Heart left ventricle (tissue), 16 donors: ENCODE data around the gene IL10RB. TPM values are rescaled to one million over a fixed set of nuclear protein-coding genes. Genes with fewer than 3 reads are reported as not detected.

Experiments
- ATAC-seq, 4 donors: fragments of 200-7000 bp; cut with Tn5 transposase; one replicate each; pipeline ENCODE4 v1.9.1; 2020 to 2022; ENCODE audit warnings: moderate library complexity in 4 of 4, mild to moderate bottlenecking in 3 of 4, moderate number of reproducible peaks in 1 of 4
- DNase-seq, 5 donors: peaks; one replicate each; pipeline ENCODE4 v3.0.0-alpha.2; 2020
- H3K27ac ChIP-seq, 12 donors: fragments of 200-600 bp; sonication (generic) in 4 of 12; one replicate each; pipeline versions ENCODE4 v1.5.0 to v1.8.0; 2016 to 2022; ENCODE audit warnings: mild to moderate bottlenecking in 2 of 12
- H3K27me3 ChIP-seq, 9 donors: fragments of 200-600 bp; sonication (generic) in 2 of 9; one replicate each; pipeline versions ENCODE4 v1.5.1 to v1.8.0; 2016 to 2022; ENCODE audit warnings: mild to moderate bottlenecking in 3 of 9
- H3K36me3 ChIP-seq, 9 donors: fragments of 200-600 bp; sonication (generic) in 2 of 9; one replicate each; pipeline versions ENCODE4 v1.5.0 to v1.8.0; 2018 to 2022; ENCODE audit warnings: mild to moderate bottlenecking in 2 of 9
- H3K4me1 ChIP-seq, 12 donors: fragments of 200-600 bp; sonication (generic) in 4 of 12; one replicate each; pipeline versions ENCODE4 v1.5.0 to v1.8.0; 2016 to 2022; ENCODE audit warnings: mild to moderate bottlenecking in 3 of 12
- H3K4me3 ChIP-seq, 12 donors: fragments of 200-600 bp; sonication (generic) in 4 of 12; one replicate each; pipeline versions ENCODE4 v1.5.0 to v1.8.0; 2017 to 2022; ENCODE audit warnings: mild to moderate bottlenecking in 9 of 12, moderate library complexity in 4 of 12
- H3K9me3 ChIP-seq, 12 donors: fragments of 200-600 bp; sonication (generic) in 4 of 12; one replicate each; pipeline versions ENCODE4 v1.5.0 to v1.8.0; 2016 to 2022; ENCODE audit warnings: mild to moderate bottlenecking in 1 of 12
- CTCF ChIP-seq, 12 donors: fragments of 200-600 bp; sonication (generic) in 4 of 12; IDR thresholded peaks; one replicate each; pipeline versions ENCODE4 v1.5.0 to v1.8.0; 2018 to 2022; ENCODE audit warnings: antibody characterized with exemption in 12 of 12, mild to moderate bottlenecking in 5 of 12
- POLR2A ChIP-seq, 2 donors: fragments of 450-650 bp; IDR thresholded peaks; one replicate each; pipeline ENCODE4 v1.6.1; 2017; ENCODE audit warnings: antibody characterized with exemption in 2 of 2, mild to moderate bottlenecking in 2 of 2, moderate library complexity in 2 of 2
- WGBS, 4 donors: extraction: QIAGEN DNeasy Blood & Tissue Kit in 2 of 4; methylation state at CpG; one replicate each; pipeline versions ENCODE4 v1.1.5 to v1.1.7; 2013 to 2018; 5-methylcytosine and 5-hydroxymethylcytosine counted together
- intact Hi-C, 10 donors: fragments of 100-400 bp; cut with DNase I; formaldehyde crosslinking; loops; one replicate each; pipeline versions ENCODE4 v1.11.1 to v1.14.2; 2022
- polyA plus RNA-seq, 2 donors: library from polyadenylated mRNA; stranded (reverse); fragments of 200-250 nt; gene quantifications; one replicate each; pipeline ENCODE4 v1.2.3, GENCODE V29; 2013
- total RNA-seq, 9 donors: library from RNA; depleted of rRNA in 2 of 9; stranded (reverse); fragments of >200 nt in 2 of 9; fragmentation: NEBNext Ultra II Directional in 3 of 9; extraction: Animal tissue kit (Norgen Biotek cat#: 25700) in 3 of 9; gene quantifications; one replicate each; pipeline versions ENCODE4 v1.1.0 to v1.2.4, GENCODE V29; 2016 to 2023
- donor health status: ischemic (EF 13 %, LVEDD 7.1; RV severe dilation, severe dysfunction).
- donor health status: healthy with polysubstance abuse.
- donor health status: DM: no; HTN: yes; CAD: no.
- donor health status: DM: no; HTN: no; CAD: no.
- donor health status: ischemic (EF 25% LVEDD 6.9; RV normal size, moderate dysfunction).
- donor health status: ischemic (EF 25% LVEDD 5.7; RV mildly dilated, moderate dysfunction).
- donor health status: healthy.
- donor health status: DM: yes; HTN: yes; CAD: no.
- donor health status: ischemic (EF 35%, LVEDD 5.7; RV mildly dilated, moderate dysfunction).
- donor health status: nonischemic (EF 11% LVEDD 7.7; RV severe dilation, severe dysfunction).
- donor health status: DM: yes; HTN: yes; CAD: no.
- donor health status: PGD.
- donor health status: ischemic (EF 29% LVEDD 5.4; RV normal size, mild dysfunction).
- donor health status: nonischemic (EF 23%, LVEDD 6.1; RV moderate dilation, normal function).

The IL10RB gene
- total and polyA plus RNA-seq, 11 donors, result 4.5 to 28.2 (median 8.3) TPM

DNA sequence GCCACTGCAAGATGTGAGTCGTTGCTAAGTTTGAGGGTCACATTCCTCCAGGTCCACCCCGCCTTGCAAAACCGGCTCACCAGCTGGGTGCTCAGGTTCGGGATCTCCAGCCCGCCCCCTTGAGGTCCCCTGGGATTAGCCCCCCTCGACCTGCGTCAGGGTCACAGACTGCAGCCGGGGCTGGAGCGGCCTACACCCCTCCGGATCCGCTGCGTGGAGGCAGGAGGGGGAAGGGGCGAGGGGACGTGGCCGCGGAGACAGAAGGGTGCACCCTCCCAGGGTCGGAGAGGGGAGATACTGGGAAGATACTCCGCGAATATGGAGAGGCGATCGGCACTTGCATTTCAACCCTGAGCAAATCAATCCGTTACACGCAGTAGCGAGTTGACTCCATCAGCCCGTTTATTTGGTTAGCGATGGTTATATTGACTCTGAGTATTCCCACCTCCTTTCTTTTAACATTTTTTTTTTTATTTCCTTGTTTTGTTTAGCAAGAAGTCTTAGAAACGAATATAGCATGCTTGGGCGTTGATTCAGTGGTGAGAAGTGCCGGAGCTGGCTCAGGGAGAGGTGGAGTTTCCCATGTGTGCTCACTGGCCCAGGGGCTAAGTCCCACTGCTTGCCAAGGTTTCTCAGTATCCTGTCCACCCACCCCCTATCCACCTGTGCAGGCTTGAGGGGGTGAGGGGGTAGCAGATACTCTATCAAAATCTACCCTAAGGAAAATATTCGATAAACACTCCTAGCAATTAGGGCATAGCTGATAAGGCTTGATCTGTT is 35.4 kb upstream of the IL10RB start:
- peak overlapping the region; percentile 88 to 100 (median 98) for H3K4me3 ChIP-seq
- WGBS, 4 donors, result 8 to 13% (median 10%) methylated on average over 26 to 30 of the region's 30 CpGs
- ATAC-seq (peak; percentile 59 to 80 (median 62)), DNase-seq (peak; percentile 60 to 78 (median 72))
- H3K9me3 ChIP-seq, result no peaks in the 10 kb centered on the region
- peaks cover 0 to 7% (median 0%) of the 10 kb centered on the region in 9 donors for H3K36me3 ChIP-seq
- intact Hi-C loops, result loop anchor here in 5 of 10 donors (5.0 to 10.0 kb wide), 4 partner anchors 37 to 134 kb away; partner anchors contain the start of gene IL10RB (in 2 of the 5)
- H3K4me1 ChIP-seq, result peaks cover 2 to 59% (median 31%) of the 10 kb centered on the region in 12 donors
- peak overlapping the region; percentile 90 to 100 (median 98) for H3K27ac ChIP-seq
- no peaks in the 10 kb centered on the region for H3K27me3 ChIP-seq
- peak in 1 of 2 donors; percentile 19 for TF ChIP-seq POLR2A (IDR thresholded peaks at IDR 0.05)
- TF ChIP-seq CTCF (IDR thresholded peaks at IDR 0.05), result peak in 3 of 12 donors; percentile 4 to 9 (median 6)

DNA sequence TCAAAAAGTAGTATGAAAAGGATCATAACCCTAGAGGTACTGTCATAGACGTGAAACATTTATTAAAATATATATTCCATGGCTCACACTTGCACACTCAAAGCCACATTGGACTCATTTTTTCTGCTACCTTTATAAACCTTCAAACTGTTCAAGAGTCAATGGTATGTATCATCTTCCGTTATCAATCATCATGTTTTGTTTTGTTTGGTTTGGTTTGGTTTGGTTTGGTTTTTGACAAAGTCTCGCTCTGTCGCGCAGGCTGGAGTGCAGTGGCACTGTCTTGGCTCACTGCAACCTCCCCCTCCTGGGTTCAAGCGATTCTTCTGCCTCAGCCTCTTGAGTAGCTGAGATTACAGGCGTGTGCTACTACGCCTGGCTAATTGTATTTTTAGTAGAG is 34.6 kb upstream of the IL10RB start:
- Histone ChIP-seq H3K27me3 (no peaks in the 10 kb centered on the region), H3K4me3 (peak overlapping the region in 10 of 12 donors; percentile 90 to 100 (median 98)), H3K27ac (peak overlapping the region in 9 of 12 donors; percentile 97 to 100 (median 99)), H3K36me3 (peaks cover 0 to 7% (median 0%) of the 10 kb centered on the region in 9 donors), H3K9me3 (no peaks in the 10 kb centered on the region), H3K4me1 (peaks cover 2 to 67% (median 36%) of the 10 kb centered on the region in 12 donors)
- WGBS, 4 donors, result 58 to 72% (median 59%) methylated on average over 8 of the region's 8 CpGs
- intact Hi-C loops, result loop anchor here in 5 of 10 donors (5.0 to 10.0 kb wide), 4 partner anchors 36 to 133 kb away; partner anchors contain the start of gene IL10RB (in 2 of the 5)
- ATAC-seq (no peak), DNase-seq (no peak)
- TF ChIP-seq POLR2A (IDR thresholded peaks at IDR 0.05), result no peak
- no peak for TF ChIP-seq CTCF (IDR thresholded peaks at IDR 0.05)

DNA sequence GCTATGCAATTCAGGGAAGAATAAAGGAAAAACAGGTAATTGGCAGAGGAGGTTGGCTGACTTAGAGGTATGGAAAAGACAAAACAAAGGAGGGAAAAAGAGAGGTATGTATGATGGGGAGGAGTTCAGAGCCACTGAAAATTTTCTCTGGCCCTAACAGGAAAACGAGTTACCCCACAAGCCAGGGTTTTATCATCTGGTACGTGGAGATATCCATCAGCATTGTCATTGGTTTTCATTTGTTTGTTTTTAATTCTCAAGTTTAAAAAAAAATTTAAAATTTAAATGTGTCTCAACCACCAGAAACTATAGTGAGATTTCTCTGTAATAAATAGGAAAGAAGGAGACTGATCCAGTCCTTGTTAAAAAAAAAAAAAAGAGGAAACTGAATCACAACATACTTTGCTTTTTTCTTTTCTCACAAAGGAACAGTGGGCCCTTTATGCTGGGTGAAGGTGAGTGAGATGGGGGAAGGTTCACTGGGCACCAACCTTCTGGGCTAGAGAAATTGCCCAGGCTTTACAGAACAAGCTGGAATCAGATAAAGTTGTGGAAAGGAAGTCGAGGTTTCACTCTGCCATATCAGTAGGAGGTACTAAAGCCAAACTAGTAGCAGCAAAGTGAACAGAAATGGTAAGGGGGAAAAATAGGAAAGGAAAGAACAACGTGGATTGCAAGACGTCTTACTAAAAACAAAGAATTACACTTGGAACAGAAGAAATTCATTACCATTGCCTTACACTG is 33.7 kb upstream of the IL10RB start:
- no peaks in the 10 kb centered on the region for H3K27me3 ChIP-seq
- DNase-seq (no peak), ATAC-seq (no peak)
- TF ChIP-seq CTCF (IDR thresholded peaks at IDR 0.05) (no peak), POLR2A (IDR thresholded peaks at IDR 0.05) (no peak)
- peak overlapping the region in 8 of 12 donors; percentile 13 to 100 (median 98) for H3K27ac ChIP-seq
- intact Hi-C loops, result loop anchor here in 5 of 10 donors (5.0 to 10.0 kb wide), 4 partner anchors 35 to 132 kb away; partner anchors contain the start of gene IL10RB (in 2 of the 5)
- H3K4me3 ChIP-seq, result peak overlapping the region in 6 of 12 donors; percentile 90 to 100 (median 98)
- peaks cover 0 to 10% (median 0%) of the 10 kb centered on the region in 9 donors for H3K36me3 ChIP-seq
- no peaks in the 10 kb centered on the region for H3K9me3 ChIP-seq
- 40 to 53% (median 47%) methylated on average over 5 of the region's 5 CpGs for WGBS, 4 donors
- peaks cover 2 to 76% (median 40%) of the 10 kb centered on the region in 12 donors for H3K4me1 ChIP-seq
